HEK293T (cell line): ENCODE data around the gene PPP1R26.

ENCODE experiments used
- CTCF ChIA-PET: fragments of 350-600 bp; formaldehyde crosslinking; extraction: SDS; loops from one replicate; lab custom pipeline; 2021; ENCODE audit warnings: antibody characterized with exemption, inconsistent platforms; lab: Yijun Ruan, JAX
- POLR2A ChIA-PET: fragments of 350-600 bp; formaldehyde crosslinking; extraction: SDS; loops from one replicate; lab custom pipeline; 2020; ENCODE audit warnings: antibody characterized with exemption, inconsistent platforms; lab: Yijun Ruan, JAX
- DNase-seq: peaks from one replicate; pipeline ENCODE4 v3.0.0; 2012; ENCODE audit warnings: mixed read lengths; ENCODE audit errors: extremely low spot score
- ARNT ChIP-seq: fragments of 450-650 bp; IDR thresholded peaks from 2 replicates; pipeline ENCODE4 v1.6.1; 2017; ENCODE audit warnings: mild to moderate bottlenecking
- BHLHE40 ChIP-seq: fragments of 450-650 bp; IDR thresholded peaks from 2 replicates; pipeline ENCODE4 v1.6.1; 2016; ENCODE audit warnings: mild to moderate bottlenecking, moderate library complexity, borderline replicate concordance
- CTBP1 ChIP-seq: fragments of 450-650 bp; IDR thresholded peaks from 2 replicates; pipeline ENCODE4 v1.6.1; 2016; ENCODE audit warnings: borderline replicate concordance
- ELF4 ChIP-seq: fragments of 450-650 bp; IDR thresholded peaks from 2 replicates; pipeline ENCODE4 v1.6.1; 2017; ENCODE audit warnings: antibody characterized with exemption
- FOXA1 ChIP-seq: fragments of 450-650 bp; IDR thresholded peaks from 2 replicates; pipeline ENCODE4 v1.6.1; 2016; ENCODE audit warnings: mild to moderate bottlenecking
- FOXK2 ChIP-seq: fragments of 450-650 bp; IDR thresholded peaks from 2 replicates; pipeline ENCODE4 v1.6.1; 2016; ENCODE audit warnings: mild to moderate bottlenecking
- FOXM1 ChIP-seq: fragments of 450-650 bp; IDR thresholded peaks from 2 replicates; pipeline ENCODE4 v1.6.1; 2017; ENCODE audit warnings: mild to moderate bottlenecking, borderline replicate concordance
- HDGF ChIP-seq: fragments of 450-650 bp; IDR thresholded peaks from 2 replicates; pipeline ENCODE4 v1.6.1; 2017; ENCODE audit warnings: antibody characterized with exemption, borderline replicate concordance
- L3MBTL2 ChIP-seq: fragments of 450-650 bp; conservative IDR thresholded peaks from 2 replicates; pipeline ENCODE4 v1.6.1; 2016; ENCODE audit warnings: mild to moderate bottlenecking
- LEF1 ChIP-seq: fragments of 450-650 bp; IDR thresholded peaks from 2 replicates; pipeline ENCODE4 v1.6.1; 2017; ENCODE audit warnings: mild to moderate bottlenecking, borderline replicate concordance
- NFRKB ChIP-seq: fragments of 450-650 bp; IDR thresholded peaks from 2 replicates; pipeline ENCODE4 v1.6.1; 2016; ENCODE audit warnings: mild to moderate bottlenecking, moderate library complexity
- SP1 ChIP-seq: fragments of 450-650 bp; IDR thresholded peaks from 2 replicates; pipeline ENCODE4 v1.6.1; 2017
- SUZ12 ChIP-seq: fragments of 450-650 bp; IDR thresholded peaks from 2 replicates; pipeline ENCODE4 v1.6.1; 2016; ENCODE audit warnings: mild to moderate bottlenecking
- TARDBP ChIP-seq: fragments of 450-650 bp; IDR thresholded peaks from 2 replicates; pipeline ENCODE4 v1.6.1; 2016
- ZNF384 ChIP-seq: fragments of 450-650 bp; IDR thresholded peaks from 2 replicates; pipeline ENCODE4 v1.6.1; 2016
- TF ChIP-seq, protein P1 (sequence below): fragments of 450-650 bp; IDR thresholded peaks from 2 replicates; pipeline ENCODE4 v1.6.1; 2016

Gene PPP1R26

DNA sequence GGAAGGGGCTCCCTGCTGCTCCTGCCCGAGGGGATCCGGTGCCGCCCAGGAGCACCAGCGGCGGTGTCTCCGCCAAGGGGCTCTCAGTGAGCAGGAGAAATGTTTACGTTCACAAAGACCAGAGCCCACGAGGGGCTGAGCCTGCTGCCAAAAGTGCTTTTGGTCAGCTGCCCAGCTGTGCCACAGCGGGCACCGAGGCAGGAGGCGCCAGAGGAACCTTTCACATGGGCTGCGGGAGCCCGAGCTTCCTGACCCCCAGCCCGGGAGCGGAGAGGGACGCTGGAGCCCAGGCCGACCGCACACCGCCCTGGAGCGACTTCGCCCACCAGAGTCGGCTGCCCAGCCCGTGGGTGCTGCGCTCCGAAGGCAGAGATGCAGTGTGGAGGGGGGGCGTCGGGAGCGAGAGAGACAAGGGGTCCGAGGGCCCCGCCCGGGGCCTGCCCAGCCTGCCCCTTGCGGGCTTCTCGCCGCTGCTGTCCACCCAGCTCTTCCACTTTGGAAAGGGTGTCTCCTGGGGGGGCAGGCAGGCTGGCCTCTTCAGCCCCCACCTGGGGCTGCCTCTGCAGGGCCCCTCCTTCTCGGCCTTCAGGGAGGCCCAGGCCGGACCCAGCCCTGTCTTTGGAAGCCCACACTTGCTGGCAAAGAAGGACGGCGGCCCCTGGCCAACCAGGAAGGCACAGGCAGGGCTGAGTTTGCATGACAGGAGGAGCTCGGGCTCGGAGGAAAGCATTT lies 7.9 kb downstream of the PPP1R26 start:
- no peak for DNase-seq
- POLR2A ChIA-PET = no interaction called here
- TF ChIP-seq ARNT = no peak
- no peak for TF ChIP-seq L3MBTL2
- TF ChIP-seq ZNF384 = no peak
- TF ChIP-seq SP1 = no peak
- TF ChIP-seq CTBP1 = no peak
- no peak for TF ChIP-seq HDGF
- TF ChIP-seq FOXK2 = no peak
- no peak for TF ChIP-seq FOXM1
- TF ChIP-seq SUZ12 = no peak
- TF ChIP-seq BHLHE40 = no peak
- no peak for TF ChIP-seq TARDBP
- TF ChIP-seq, protein P1, sequence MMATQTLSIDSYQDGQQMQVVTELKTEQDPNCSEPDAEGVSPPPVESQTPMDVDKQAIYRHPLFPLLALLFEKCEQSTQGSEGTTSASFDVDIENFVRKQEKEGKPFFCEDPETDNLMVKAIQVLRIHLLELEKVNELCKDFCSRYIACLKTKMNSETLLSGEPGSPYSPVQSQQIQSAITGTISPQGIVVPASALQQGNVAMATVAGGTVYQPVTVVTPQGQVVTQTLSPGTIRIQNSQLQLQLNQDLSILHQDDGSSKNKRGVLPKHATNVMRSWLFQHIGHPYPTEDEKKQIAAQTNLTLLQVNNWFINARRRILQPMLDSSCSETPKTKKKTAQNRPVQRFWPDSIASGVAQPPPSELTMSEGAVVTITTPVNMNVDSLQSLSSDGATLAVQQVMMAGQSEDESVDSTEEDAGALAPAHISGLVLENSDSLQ = no peak
- TF ChIP-seq LEF1 = no peak
- no peak for TF ChIP-seq FOXA1
- no peak for TF ChIP-seq ELF4
- CTCF ChIA-PET = no interaction called here

DNA sequence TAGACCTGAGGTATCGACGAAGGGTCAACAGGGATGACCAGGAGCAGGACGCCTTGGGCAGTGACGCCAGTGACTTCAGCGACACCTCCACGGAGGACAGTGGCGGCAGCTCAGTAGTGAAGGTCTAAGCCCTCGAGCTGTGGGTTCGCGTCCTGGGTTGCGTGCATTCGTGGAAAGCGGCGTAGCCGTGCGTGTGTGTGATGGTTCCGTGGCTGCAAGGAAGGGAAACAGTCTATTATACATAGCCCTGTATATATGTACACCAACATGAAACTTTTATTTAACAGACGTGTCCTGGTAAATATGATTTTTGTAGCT lies 8.4 kb downstream of the PPP1R26 start:
- DNase-seq = no peak
- ChIA-PET POLR2A (no interaction called here), CTCF (no interaction called here)
- TF ChIP-seq BHLHE40 = no peak

DNA sequence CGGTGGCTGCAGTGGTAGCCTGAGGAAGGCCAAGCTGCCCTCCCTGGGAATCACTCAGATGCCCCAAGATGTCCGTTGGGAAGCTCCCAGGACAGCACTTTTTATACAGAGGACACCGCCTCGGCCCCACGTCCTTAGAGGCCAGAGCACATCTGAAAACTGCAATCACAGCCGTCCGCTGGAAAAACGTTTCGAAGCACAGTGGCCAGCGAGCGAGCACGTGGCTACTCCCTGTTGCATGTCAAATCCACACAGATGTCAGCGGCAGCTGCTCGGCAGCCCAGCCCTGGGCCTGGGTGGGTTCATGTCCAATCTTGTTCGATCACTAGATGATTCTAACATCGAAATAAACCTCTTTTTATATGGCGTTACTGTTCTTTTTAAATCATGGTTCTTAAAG lies 8.9 kb downstream of the PPP1R26 start:
- POLR2A ChIA-PET = no interaction called here
- TF ChIP-seq FOXK2 (no peak), LEF1 (no peak), FOXA1 (no peak), FOXM1 (no peak), ELF4 (no peak), SUZ12 (no peak), ARNT (no peak), L3MBTL2 (no peak)
- CTCF ChIA-PET = no interaction called here
- no peak for DNase-seq

DNA sequence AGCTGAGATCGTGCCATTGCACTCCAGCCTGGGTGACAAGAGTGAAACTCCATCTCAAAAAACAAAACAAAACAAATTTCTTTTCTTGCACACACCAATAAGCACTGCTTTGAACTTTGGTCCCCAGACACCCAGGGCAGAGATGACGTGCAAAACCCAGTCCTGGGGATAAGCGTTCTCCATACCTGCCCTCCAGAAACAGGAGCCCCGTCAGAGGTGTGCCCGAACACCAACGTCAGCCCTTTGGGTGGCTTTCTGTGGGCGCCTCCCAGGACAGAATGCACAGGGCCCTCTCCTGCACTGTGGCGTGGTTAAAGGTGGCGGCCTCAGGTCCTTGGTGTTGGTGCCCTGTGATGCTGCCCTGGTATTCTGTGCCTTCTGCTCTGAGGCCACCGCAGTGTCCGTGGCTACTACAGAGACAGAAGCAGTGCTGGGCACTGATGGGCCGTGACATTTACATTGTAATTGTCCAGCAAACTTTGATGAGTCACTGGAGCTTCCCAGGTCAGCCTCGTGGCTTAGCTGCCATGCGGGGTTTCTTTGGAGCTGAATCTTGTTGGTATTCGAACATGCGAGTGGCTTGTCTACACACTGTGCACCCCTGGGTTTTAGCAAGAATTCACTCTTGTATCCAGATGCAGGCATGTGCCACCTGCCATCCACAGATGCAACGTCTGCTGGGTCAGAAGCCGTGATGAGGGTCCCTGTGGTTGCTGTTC lies 9.8 kb downstream of the PPP1R26 start:
- CTCF ChIA-PET = no interaction called here
- no peak for DNase-seq
- POLR2A ChIA-PET = no interaction called here
- TF ChIP-seq SP1 (no peak), FOXK2 (no peak), HDGF (no peak), CTBP1 (no peak), NFRKB (no peak), FOXA1 (no peak)

DNA sequence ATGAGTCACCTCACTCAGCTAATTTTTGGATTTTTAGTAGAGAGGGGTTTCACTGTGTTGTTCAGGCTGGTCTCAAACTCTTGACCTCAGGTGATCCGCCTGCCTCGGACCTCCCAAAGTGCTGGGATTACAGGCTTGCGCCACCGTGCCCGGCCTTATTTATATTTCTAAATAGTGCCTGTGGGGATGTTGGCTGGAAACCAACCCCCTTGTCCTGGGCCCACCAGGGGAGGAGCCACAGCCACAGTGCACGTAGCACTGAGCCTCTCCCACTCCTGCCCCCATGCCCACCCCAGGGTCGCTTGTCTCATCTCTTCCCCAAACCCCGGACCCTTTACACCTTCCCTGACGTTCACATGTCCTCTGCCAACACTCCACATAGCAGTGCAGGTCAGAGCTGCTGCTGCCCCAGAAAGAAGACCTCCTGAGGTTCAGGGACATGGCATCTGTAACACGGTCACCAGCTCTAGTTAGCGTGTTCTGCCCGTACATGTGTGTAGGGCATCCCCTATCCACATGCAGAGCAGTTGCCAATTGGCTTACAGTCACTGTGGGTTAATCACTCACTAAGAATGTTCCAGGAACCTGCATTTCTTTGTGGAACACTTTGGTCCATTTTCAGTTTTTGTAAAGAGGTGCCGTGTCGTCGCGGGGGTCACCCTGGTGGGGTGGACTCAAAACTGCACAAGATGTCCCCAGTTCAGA lies 10.7 kb downstream of the PPP1R26 start:
- CTCF ChIA-PET = no interaction called here
- DNase-seq = no peak
- TF ChIP-seq SUZ12 = no peak
- no peak for TF ChIP-seq FOXA1
- no peak for TF ChIP-seq ARNT
- no peak for TF ChIP-seq TARDBP
- no peak for TF ChIP-seq ZNF384
- no peak for TF ChIP-seq HDGF
- TF ChIP-seq ELF4 = no peak
- POLR2A ChIA-PET = interaction anchor here (1.0 kb wide), 1 partner anchor 9 kb away, joined by 4 read pairs; a partner anchor contains a TSS

DNA sequence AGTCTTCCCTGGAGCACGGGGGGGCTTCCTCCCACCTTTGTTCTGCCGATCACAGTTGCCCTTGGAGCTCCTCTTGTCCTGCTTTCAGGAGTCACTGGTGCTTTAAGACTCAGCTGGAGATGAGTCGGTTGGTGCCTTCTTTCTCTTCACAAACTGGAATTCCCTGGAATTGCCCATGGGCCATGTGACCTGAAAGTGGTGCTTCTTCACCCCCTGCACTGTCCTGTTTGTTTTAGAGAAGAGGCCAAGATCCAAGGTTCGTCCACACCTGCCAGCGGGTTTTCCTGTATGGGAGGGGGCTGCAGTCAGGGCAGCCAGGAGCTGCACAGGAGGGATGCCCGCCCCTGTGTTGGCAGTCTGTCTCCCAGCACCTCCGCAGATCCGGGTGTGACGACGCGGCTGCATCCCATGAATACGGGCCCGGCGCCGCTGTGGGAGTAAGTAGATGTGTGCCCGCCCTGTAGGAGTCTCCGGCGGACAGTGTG lies 11.4 kb downstream of the PPP1R26 start:
- CTCF ChIA-PET = interaction anchor here (0.6 kb wide), 1 partner anchor 306 kb away, joined by 3 read pairs; no protein-coding TSS in a partner anchor
- POLR2A ChIA-PET = interaction anchor here (1.0 kb wide), 1 partner anchor 9 kb away, joined by 4 read pairs; a partner anchor contains a TSS
- DNase-seq = no peak
- TF ChIP-seq SUZ12 (no peak), FOXM1 (no peak), FOXA1 (no peak), ARNT (no peak), SP1 (no peak), ELF4 (no peak), L3MBTL2 (no peak), TARDBP (no peak), HDGF (no peak), FOXK2 (no peak), CTBP1 (no peak), LEF1 (no peak)
- TF ChIP-seq, protein P1 = no peak
